KOPT-K1 (cell line): ENCODE results near the gene PPFIBP2.

Experiments
- H3K27ac ChIP-seq: fragments of 200-600 bp; sonication (generic); 2 replicates; pipeline ENCODE4 v1.5.1; 2016; ENCODE audit warnings: antibody characterized with exemption, mild to moderate bottlenecking, low read depth, low read length; ENCODE audit not compliant: poor library complexity, severe bottlenecking
- H3K36me3 ChIP-seq: fragments of 200-600 bp; sonication (generic); 2 replicates; pipeline ENCODE4 v1.5.1; 2017; ENCODE audit warnings: antibody characterized with exemption, mild to moderate bottlenecking, low read length, moderate library complexity; ENCODE audit not compliant: insufficient read depth
- H3K9me3 ChIP-seq: fragments of 200-600 bp; sonication (generic); 2 replicates; pipeline ENCODE4 v1.5.1; 2017; ENCODE audit warnings: antibody characterized with exemption, low read length, mild to moderate bottlenecking; ENCODE audit not compliant: insufficient read depth, poor library complexity, severe bottlenecking

PPFIBP2 gene

GRCh38 chr11:7571640-7572000, 57.8 kb downstream of the PPFIBP2 start:
- Histone ChIP-seq H3K36me3 (no peaks in the 10 kb centered on the region), H3K9me3 (no peaks in the 10 kb centered on the region), H3K27ac (no peak overlapping the region)

- no peaks in the 10 kb centered on the region for H3K9me3 ChIP-seq
- no peak overlapping the region for H3K27ac ChIP-seq
- H3K36me3 ChIP-seq, result no peaks in the 10 kb centered on the region
These were observed 58.4 kb downstream of the PPFIBP2 start for GRCh38 chr11:7572001-7572712.

- Histone ChIP-seq H3K9me3 (no peaks in the 10 kb centered on the region), H3K27ac (no peak overlapping the region), H3K36me3 (no peaks in the 10 kb centered on the region)
These were observed 59.4 kb downstream of the PPFIBP2 start for GRCh38 chr11:7573193-7573557.

GRCh38 chr11:7573558-7574296, 59.9 kb downstream of the PPFIBP2 start:
- no peaks in the 10 kb centered on the region for H3K36me3 ChIP-seq
- no peaks in the 10 kb centered on the region for H3K9me3 ChIP-seq
- H3K27ac ChIP-seq, result no peak overlapping the region

- no peak overlapping the region for H3K27ac ChIP-seq
- H3K36me3 ChIP-seq, result no peaks in the 10 kb centered on the region
These were observed 60.8 kb downstream of the PPFIBP2 start for GRCh38 chr11:7574491-7575130.

GRCh38 chr11:7575841-7576725, 62.3 kb downstream of the PPFIBP2 start:
- no peaks in the 10 kb centered on the region for H3K9me3 ChIP-seq
- H3K36me3 ChIP-seq, result no peaks in the 10 kb centered on the region
- no peak overlapping the region for H3K27ac ChIP-seq

More at GRCh38 chr11:7574491-7575130, 60.8 kb downstream of the PPFIBP2 start:
- no peaks in the 10 kb centered on the region for H3K9me3 ChIP-seq

- H3K27ac ChIP-seq, result no peak overlapping the region
These were observed 63.0 kb downstream of the PPFIBP2 start for GRCh38 chr11:7576726-7577290.

GRCh38 chr11:7577291-7578190, 63.7 kb downstream of the PPFIBP2 start:
- no peaks in the 10 kb centered on the region for H3K9me3 ChIP-seq
- no peak overlapping the region for H3K27ac ChIP-seq
- H3K36me3 ChIP-seq, result no peaks in the 10 kb centered on the region

More at GRCh38 chr11:7576726-7577290, 63.0 kb downstream of the PPFIBP2 start:
- H3K36me3 ChIP-seq, result no peaks in the 10 kb centered on the region
- H3K9me3 ChIP-seq, result no peaks in the 10 kb centered on the region

- Histone ChIP-seq H3K27ac (no peak overlapping the region), H3K9me3 (no peaks in the 10 kb centered on the region), H3K36me3 (no peaks in the 10 kb centered on the region)
These were observed 64.6 kb downstream of the PPFIBP2 start for GRCh38 chr11:7578276-7578955.

GRCh38 chr11:7579361-7579791, 65.6 kb downstream of the PPFIBP2 start:
- Histone ChIP-seq H3K9me3 (no peaks in the 10 kb centered on the region), H3K27ac (no peak overlapping the region), H3K36me3 (no peaks in the 10 kb centered on the region)

- Histone ChIP-seq H3K36me3 (no peaks in the 10 kb centered on the region), H3K9me3 (no peaks in the 10 kb centered on the region), H3K27ac (no peak overlapping the region)
These were observed 67.3 kb downstream of the PPFIBP2 start for GRCh38 chr11:7581021-7581590.

- no peaks in the 10 kb centered on the region for H3K9me3 ChIP-seq
- H3K27ac ChIP-seq, result no peak overlapping the region
- no peaks in the 10 kb centered on the region for H3K36me3 ChIP-seq
These were observed 68.7 kb downstream of the PPFIBP2 start for GRCh38 chr11:7582338-7582985.

- H3K9me3 ChIP-seq, result no peaks in the 10 kb centered on the region
- H3K36me3 ChIP-seq, result no peaks in the 10 kb centered on the region
- no peak overlapping the region for H3K27ac ChIP-seq
These were observed 69.4 kb downstream of the PPFIBP2 start for GRCh38 chr11:7583248-7583647.
